Transverse colon (tissue), 4 donors: ENCODE results near the gene CDH24. TPM values are rescaled to one million over a fixed set of nuclear protein-coding genes. Genes with fewer than 3 reads are reported as not detected.

Source experiments
- DNase-seq: peaks from one replicate; pipeline ENCODE4 v3.0.0-alpha.2; 2019
- H3K27ac ChIP-seq, 4 donors: fragments of 200-600 bp; sonication (generic); 2 replicates each; pipeline ENCODE4 v1.5.1; 2016 to 2018; ENCODE audit warnings: inconsistent platforms in 4 of 4
- H3K27me3 ChIP-seq: fragments of 200-600 bp; sonication (generic); 2 replicates; pipeline ENCODE4 v1.5.1; 2017; ENCODE audit warnings: inconsistent platforms
- H3K36me3 ChIP-seq, 4 donors: fragments of 200-600 bp; sonication (generic); 2 replicates each; pipeline ENCODE4 v1.5.1; 2017 to 2019; ENCODE audit warnings: inconsistent platforms in 4 of 4
- H3K4me1 ChIP-seq, 4 donors: fragments of 200-600 bp; sonication (generic); 2 replicates each; pipeline ENCODE4 v1.5.1; 2017 to 2020; ENCODE audit warnings: inconsistent platforms in 4 of 4
- H3K4me3 ChIP-seq, 4 donors: fragments of 200-600 bp; sonication (generic); 1 replicate in 1 of 4; 2 replicates in 3 of 4; pipeline versions ENCODE4 v1.5.1 to v1.6.1; 2017 to 2019; ENCODE audit warnings: inconsistent platforms in 4 of 4
- H3K9me3 ChIP-seq, 2 donors: fragments of 200-600 bp; sonication (generic); 2 replicates each; pipeline ENCODE4 v1.5.1; 2017 to 2019; ENCODE audit warnings: inconsistent platforms in 2 of 2
- EP300 ChIP-seq: sonication (generic); formaldehyde crosslinking; IDR thresholded peaks from one replicate; pipeline ENCODE4 v1.6.1; 2017; ENCODE audit warnings: antibody characterized with exemption, low read depth
- POLR2A ChIP-seq: fragments of 450-650 bp; IDR thresholded peaks from one replicate; pipeline ENCODE4 v1.6.1; 2016; ENCODE audit warnings: antibody characterized with exemption, mild to moderate bottlenecking, moderate library complexity
- POLR2AphosphoS5 ChIP-seq, 3 donors: sonication (generic); formaldehyde crosslinking; IDR thresholded peaks; one replicate each; pipeline ENCODE4 v1.6.1; 2016; ENCODE audit warnings: antibody characterized with exemption in 3 of 3
- WGBS, 2 donors: methylation state at CpG; one replicate each; pipeline ENCODE4 v1.1.5; 2018; ENCODE audit warnings: low coverage in 1 of 2; 5-methylcytosine and 5-hydroxymethylcytosine counted together
- in situ Hi-C, 4 donors: fragments of 200-750 bp; cut with MboI; loops; one replicate each; pipeline versions ENCODE4 v1.15.0 to v1.15.1; 2017; ENCODE audit warnings: low sequenced_read_pairs in 3 of 4, low pct_ligation_motif_present in 1 of 4, low pct_unique_long_range_greater_than_20kb in 1 of 4
- intact Hi-C: fragments of 100-400 bp; cut with DNase I; formaldehyde crosslinking; loops from one replicate; pipeline ENCODE4 v1.15.1; 2023; ENCODE audit warnings: low total_unique reads
- total RNA-seq, 4 donors: library from RNA; depleted of rRNA; stranded (reverse); fragments of >200 nt; gene quantifications; one replicate each; pipeline ENCODE4 v1.1.0, GENCODE V29; 2016
- TF ChIP-seq, protein P1 (sequence below), 5 experiments: fragments of 200-600 bp in 3 of 5; fragments of 450-650 bp in 2 of 5; sonication (generic) in 3 of 5; IDR thresholded peaks; 1 replicate in 2 of 5; 2 replicates in 3 of 5; pipeline ENCODE4 v1.5.1; 2016 to 2017; ENCODE audit warnings: antibody characterized with exemption in 5 of 5, inconsistent platforms in 3 of 5, mild to moderate bottlenecking in 2 of 5, moderate library complexity in 1 of 5

The CDH24 gene
- total RNA-seq, 4 donors from 2014 or later, result 1.2 to 6.0 (median 4.2) TPM

- no peak for TF ChIP-seq POLR2AphosphoS5 (IDR thresholded peaks at IDR 0.05)
- TF ChIP-seq, protein P1, sequence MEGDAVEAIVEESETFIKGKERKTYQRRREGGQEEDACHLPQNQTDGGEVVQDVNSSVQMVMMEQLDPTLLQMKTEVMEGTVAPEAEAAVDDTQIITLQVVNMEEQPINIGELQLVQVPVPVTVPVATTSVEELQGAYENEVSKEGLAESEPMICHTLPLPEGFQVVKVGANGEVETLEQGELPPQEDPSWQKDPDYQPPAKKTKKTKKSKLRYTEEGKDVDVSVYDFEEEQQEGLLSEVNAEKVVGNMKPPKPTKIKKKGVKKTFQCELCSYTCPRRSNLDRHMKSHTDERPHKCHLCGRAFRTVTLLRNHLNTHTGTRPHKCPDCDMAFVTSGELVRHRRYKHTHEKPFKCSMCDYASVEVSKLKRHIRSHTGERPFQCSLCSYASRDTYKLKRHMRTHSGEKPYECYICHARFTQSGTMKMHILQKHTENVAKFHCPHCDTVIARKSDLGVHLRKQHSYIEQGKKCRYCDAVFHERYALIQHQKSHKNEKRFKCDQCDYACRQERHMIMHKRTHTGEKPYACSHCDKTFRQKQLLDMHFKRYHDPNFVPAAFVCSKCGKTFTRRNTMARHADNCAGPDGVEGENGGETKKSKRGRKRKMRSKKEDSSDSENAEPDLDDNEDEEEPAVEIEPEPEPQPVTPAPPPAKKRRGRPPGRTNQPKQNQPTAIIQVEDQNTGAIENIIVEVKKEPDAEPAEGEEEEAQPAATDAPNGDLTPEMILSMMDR (IDR thresholded peaks at IDR 0.05), result no peak
- no peak for TF ChIP-seq EP300
- TF ChIP-seq POLR2A, result no peak
- DNase-seq, result no peak
- Histone ChIP-seq H3K27me3 (no peaks in the 10 kb centered on the region), H3K27ac (no peak overlapping the region), H3K4me1 (peaks cover 2 to 18% (median 10%) of the 10 kb centered on the region in 4 donors), H3K9me3 (no peaks in the 10 kb centered on the region), H3K36me3 (no peaks in the 10 kb centered on the region), H3K4me3 (no peak overlapping the region)
- in situ Hi-C loops (no loop called here), intact Hi-C loops (no loop called here)
- 73 to 86% methylated on average over 4 to 15 of the region's 16 CpGs for WGBS, 2 donors
Observed at GRCh38 chr14:22998329-22999012, 58.8 kb downstream of the CDH24 start.

GRCh38 chr14:22997676-22998323, 59.5 kb downstream of the CDH24 start:
- no peak overlapping the region for H3K27ac ChIP-seq
- intact Hi-C loops (no loop called here), in situ Hi-C loops (no loop called here)
- no peaks in the 10 kb centered on the region for H3K27me3 ChIP-seq
- DNase-seq, result no peak
- H3K36me3 ChIP-seq, result no peaks in the 10 kb centered on the region
- peaks cover 2 to 18% (median 10%) of the 10 kb centered on the region in 4 donors for H3K4me1 ChIP-seq
- no peak overlapping the region for H3K4me3 ChIP-seq
- TF ChIP-seq POLR2AphosphoS5 (IDR thresholded peaks at IDR 0.05), result no peak
- TF ChIP-seq, protein P1 (IDR thresholded peaks at IDR 0.05), result no peak
- no peak for TF ChIP-seq EP300
- WGBS, 2 donors, result 46 to 66% methylated on average over 9 of the region's 9 CpGs
- no peaks in the 10 kb centered on the region for H3K9me3 ChIP-seq

Other genes starting within 250 kb of the CDH24 start
- 10 to 100 TPM in 3 of 4 donors, under 1 TPM in 1; 1.00 to 67.0 (median 33.6) TPM for gene SLC7A7, start 242.1 kb downstream of the CDH24 start, total RNA-seq
- gene MRPL52, start 227.6 kb downstream of the CDH24 start, total RNA-seq, result 10 to 100 TPM in 2 of 4 donors, 1 to 10 TPM in 1, not detected in 1; 7.5 to 44.3 (median 23.8) TPM
- gene MMP14, start 220.9 kb downstream of the CDH24 start, total RNA-seq, result 10 to 100 TPM; 59.5 to 91.6 (median 73.1) TPM
- 100 to 1,000 TPM in 3 of 4 donors, 10 to 100 TPM in 1; 88.8 to 232 (median 180) TPM for gene LRP10, start 185.8 kb downstream of the CDH24 start, total RNA-seq
- 1 to 10 TPM in 2 of 4 donors, under 1 TPM in 1, not detected in 1; 0.27 to 5.2 (median 2.1) TPM for gene REM2, start 174.3 kb downstream of the CDH24 start, total RNA-seq
- 100 to 1,000 TPM in 3 of 4 donors, 10 to 100 TPM in 1; 96.4 to 186 (median 114) TPM for gene RBM23, start 138.4 kb downstream of the CDH24 start, total RNA-seq
- 10 to 100 TPM; 32.2 to 92.3 (median 43.4) TPM for gene PRMT5, start 128.1 kb downstream of the CDH24 start, total RNA-seq
- gene HAUS4, start 100.4 kb downstream of the CDH24 start, total RNA-seq, result 10 to 100 TPM; 66.2 to 98.9 (median 85.1) TPM
- 1 to 10 TPM in 3 of 4 donors, not detected in 1; 1.8 to 5.2 (median 3.7) TPM for gene AJUBA, start 75.0 kb downstream of the CDH24 start, total RNA-seq
- gene C14orf93, start 47.4 kb downstream of the CDH24 start, total RNA-seq, result 10 to 100 TPM; 17.1 to 41.2 (median 23.9) TPM
- gene PSMB5, start 22.6 kb downstream of the CDH24 start, total RNA-seq, result 10 to 100 TPM in 3 of 4 donors, 1 to 10 TPM in 1; 8.6 to 85.1 (median 42.5) TPM
- not detected for gene PSMB11, start 15.3 kb downstream of the CDH24 start, total RNA-seq
- 100 to 1,000 TPM; 137 to 303 (median 222) TPM for gene ACIN1, start 37.6 kb upstream of the CDH24 start, total RNA-seq
- gene C14orf119, start 38.0 kb upstream of the CDH24 start, total RNA-seq, result 10 to 100 TPM in 3 of 4 donors, 1 to 10 TPM in 1; 3.6 to 33.7 (median 32.0) TPM
- gene CIROP, start 47.5 kb upstream of the CDH24 start, total RNA-seq, result not detected
- not detected for gene CEBPE, start 61.7 kb upstream of the CDH24 start, total RNA-seq
- 10 to 100 TPM in 3 of 4 donors, 1 to 10 TPM in 1; 5.2 to 29.1 (median 14.2) TPM for gene SLC7A8, start 126.1 kb upstream of the CDH24 start, total RNA-seq
- not detected for gene RNF212B, start 180.4 kb upstream of the CDH24 start, total RNA-seq
- 10 to 100 TPM in 2 of 4 donors, 1 to 10 TPM in 2; 1.9 to 12.9 (median 8.6) TPM for gene HOMEZ, start 228.6 kb upstream of the CDH24 start, total RNA-seq
- 10 to 100 TPM in 3 of 4 donors, 1 to 10 TPM in 1; 9.1 to 13.9 (median 11.0) TPM for gene PPP1R3E, start 245.3 kb upstream of the CDH24 start, total RNA-seq
- 10 to 100 TPM; 23.9 to 49.0 (median 43.0) TPM for gene BCL2L2, start 249.3 kb upstream of the CDH24 start, total RNA-seq